Uterus (tissue), 2 donors: ENCODE measurements around the gene USP31.

ENCODE experiments used
- CTCF ChIP-seq, 4 experiments: fragments of 200-600 bp in 2 of 4; fragments of 450-650 bp in 2 of 4; sonication (generic) in 2 of 4; IDR thresholded peaks; one replicate each; pipeline ENCODE4 v1.5.1; 2016 to 2019; ENCODE audit warnings: antibody characterized with exemption in 4 of 4, mild to moderate bottlenecking in 2 of 4, moderate library complexity in 1 of 4
- POLR2A ChIP-seq, 2 donors: fragments of 450-650 bp; IDR thresholded peaks; one replicate each; pipeline ENCODE4 v1.6.1; 2016; ENCODE audit warnings: antibody characterized with exemption in 2 of 2, mild to moderate bottlenecking in 1 of 2, moderate library complexity in 1 of 2

GRCh38 chr16:23031508-23032098 lies 117.6 kb downstream of the USP31 start:
- TF ChIP-seq CTCF (IDR thresholded peaks at IDR 0.05) (no peak), POLR2A (IDR thresholded peaks at IDR 0.05) (no peak)
